ENCODE results near the gene ANXA5.

Gene ANXA5

DNA sequence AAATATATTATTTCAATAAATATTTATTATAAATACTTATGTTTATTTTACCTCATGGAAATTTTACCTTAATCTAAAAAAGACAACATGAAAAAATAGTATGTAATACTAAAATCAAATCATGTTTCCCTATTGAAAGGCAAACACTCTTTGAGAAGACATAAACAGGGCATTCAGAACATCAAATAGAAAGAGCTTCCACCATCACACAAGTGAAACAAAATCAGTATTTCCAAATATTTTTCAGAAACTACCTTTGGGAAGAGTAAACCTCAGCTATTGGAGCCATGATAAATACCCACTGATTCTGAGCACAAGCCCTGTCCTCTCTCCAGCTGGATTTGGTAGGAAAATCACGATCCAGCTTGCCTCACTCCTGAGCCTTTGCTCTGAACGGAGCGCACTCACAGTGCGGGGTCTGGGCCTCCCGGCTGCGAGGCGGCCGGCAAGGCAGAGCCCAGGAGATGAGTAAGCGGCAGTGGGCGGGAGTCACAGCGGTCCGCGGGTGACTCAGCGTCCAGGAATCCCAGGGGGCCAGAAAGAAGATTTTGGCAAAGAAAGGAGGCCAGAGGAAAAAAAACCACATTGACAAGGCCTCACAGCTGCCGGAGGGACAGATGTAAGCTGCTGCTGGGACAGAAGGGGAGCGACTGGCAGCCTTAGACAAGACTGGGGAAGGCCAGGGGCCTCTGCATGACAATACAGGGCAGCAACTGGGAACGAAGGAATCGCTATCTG lies 14.7 kb upstream of the ANXA5 start:
- peak; percentile 8 to 13 for DNase-seq

DNA sequence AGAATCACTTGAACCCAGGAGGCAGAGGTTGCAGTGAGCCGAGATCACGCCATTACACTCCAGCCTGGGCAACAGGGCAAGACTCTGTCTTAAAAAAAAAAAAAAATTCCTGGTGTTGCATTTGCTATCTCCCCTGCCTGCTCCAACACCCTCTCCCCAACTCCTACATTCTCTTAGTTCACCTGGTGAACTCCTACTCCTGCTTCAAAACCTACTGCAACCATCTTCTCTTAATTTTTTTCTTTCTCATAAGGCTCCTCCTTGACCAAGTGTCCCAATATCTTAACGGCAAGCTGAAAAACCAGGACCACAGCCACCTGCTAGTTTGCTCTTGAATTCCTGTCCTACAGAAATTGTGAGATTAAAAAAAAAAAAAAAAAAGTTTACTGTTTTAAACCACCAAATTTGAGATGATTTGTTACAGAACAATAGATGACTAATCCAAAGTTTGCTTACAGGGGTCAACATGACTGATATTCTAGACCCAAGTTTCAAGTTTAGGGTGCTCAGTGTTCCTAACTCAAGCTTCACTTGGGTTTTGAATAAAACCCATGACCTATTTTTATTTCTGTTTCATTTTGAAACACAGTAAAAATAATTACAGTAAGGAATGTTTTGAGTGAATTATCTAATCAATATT lies 13.1 kb upstream of the ANXA5 start:
- DNase-seq: no peak

DNA sequence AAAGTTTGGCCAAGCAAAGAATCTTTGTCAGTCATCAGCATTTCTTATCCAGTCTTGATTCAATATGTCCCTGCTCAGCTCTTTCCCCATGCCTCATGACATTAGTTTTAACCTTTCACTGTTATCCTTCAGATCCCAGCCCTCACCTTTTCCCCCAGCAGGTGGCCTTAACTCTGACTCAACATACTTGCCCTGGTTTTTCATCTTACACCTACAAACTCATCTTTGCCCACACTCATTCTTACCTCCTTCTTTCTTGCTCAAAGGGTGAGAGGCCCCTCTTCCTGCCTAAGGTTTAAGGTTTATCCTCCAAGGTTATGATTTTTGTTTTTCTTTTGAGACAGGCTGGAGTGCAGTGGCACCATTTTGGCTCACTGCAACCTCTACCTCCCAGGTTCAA lies 10.6 kb upstream of the ANXA5 start:
- no peak for DNase-seq

DNA sequence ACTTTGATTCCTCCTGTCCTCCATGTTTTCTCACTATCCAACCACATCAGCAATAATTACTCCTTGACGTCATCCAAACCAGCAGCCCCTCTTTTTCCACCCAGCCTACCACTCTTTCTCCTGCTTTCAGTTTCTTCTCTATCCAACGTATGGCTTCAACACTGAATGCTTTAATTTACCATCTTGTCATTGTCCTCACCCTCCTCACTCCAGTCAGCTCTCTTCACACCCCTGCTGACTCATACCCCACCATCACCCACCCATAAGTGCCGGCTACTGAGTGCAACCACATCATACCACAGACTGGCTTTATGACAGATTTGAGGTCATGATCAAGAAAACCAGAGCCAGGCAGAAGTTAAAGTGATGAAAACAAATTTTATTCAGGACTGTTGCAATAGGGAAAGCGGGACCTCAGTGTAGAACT lies 9.8 kb upstream of the ANXA5 start:
- peak in 1 of 2 experiments; percentile 30 for DNase-seq

DNA sequence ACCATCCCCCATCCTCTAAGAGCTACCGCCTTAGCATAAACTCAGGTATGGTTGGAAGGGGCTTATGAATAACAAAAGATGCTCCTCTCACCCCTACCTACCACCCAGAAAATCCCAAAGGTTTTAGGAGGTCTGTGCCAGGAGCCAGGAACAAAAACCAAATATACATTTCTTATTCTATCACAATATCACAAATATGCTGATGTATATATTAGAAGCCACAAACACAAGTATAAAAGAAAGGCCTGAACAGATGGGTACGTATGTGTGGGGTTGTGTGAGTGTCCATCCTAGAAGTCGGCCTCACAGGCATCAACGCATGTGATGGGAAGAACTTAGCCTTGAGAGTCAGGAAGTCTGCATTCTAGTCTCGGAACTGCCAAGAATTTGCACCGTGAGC lies 8.7 kb upstream of the ANXA5 start:
- no peak for DNase-seq

DNA sequence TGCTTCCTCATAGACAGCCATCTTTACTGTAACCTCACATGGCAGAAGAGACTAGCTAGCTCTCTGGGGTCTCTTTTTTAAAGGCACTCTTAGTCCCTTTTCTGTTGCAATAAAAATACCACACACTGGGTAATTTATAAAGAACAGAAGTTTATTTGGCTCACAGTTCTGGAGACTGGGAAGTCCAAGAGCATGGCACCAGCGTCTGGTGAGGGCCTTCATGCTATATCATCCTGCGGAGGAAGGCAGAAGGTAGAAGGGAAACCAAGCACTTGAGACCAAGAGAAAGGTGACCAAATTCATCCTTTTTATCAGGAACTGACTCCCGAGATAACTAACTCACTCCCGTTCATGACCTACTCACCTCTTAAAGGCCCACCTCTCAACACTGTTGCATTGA lies 5.4 kb upstream of the ANXA5 start:
- DNase-seq: no peak

DNA sequence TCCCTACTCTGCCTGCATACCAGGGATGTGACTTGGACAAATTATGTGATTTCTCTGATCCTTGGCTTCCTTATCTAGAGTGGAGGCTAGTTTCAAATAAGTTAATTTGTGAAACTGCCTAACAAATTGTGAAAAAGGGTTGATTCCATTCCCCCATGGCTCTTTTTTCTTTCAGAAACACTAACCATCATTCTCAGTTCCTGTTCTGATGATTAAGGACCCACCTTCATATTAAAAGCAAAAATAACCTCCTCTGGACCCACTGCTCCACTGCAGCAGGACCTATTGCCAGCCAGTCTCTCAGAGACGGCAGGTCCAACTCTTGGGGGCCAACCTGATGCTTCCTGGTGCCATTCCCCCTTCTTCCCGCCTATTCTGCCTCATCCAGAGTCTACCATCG lies 4.5 kb upstream of the ANXA5 start:
- DNase-seq: no peak

DNA sequence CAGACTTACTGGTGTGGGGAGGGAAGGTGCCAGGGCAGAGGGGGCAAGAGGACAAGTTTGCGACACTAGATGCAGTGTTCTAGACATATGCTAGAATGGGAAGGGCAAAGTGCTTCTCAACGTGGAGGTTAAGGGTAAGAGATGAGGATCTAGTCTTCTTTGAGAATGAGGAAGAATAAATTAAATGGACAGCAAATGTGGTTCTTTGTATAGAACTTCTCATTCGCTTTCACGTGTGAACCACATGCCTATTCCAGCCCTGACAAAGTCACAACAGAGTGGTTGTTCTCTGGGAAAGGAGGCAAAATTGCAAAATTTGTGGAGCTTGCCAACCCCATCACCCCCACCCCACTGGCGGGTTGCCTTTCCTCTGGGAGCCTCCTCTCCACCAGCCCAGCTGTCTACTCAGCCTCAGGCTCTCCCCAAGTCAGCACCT lies 1.5 kb upstream of the ANXA5 start:
- no peak for DNase-seq

DNA sequence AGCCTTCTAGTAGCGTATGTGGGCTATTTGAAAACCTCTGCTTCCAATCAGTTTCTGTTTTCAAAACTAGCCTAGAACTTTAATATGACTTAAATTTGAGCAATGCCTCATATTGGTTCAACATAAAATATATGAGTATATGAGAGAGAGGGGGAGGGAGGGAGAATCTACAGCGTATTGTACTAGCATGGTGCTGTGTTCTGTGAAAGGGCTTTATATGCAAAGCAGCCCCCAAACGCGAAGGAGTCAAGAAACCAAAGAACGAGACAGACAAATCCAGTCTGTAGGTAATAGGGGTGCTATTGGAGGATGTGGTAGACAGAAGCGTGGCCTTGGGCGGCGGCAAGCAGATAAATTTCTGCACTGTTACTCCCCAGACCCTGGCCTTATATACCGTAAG lies 784 bp upstream of the ANXA5 start:
- DNase-seq: no peak

DNA sequence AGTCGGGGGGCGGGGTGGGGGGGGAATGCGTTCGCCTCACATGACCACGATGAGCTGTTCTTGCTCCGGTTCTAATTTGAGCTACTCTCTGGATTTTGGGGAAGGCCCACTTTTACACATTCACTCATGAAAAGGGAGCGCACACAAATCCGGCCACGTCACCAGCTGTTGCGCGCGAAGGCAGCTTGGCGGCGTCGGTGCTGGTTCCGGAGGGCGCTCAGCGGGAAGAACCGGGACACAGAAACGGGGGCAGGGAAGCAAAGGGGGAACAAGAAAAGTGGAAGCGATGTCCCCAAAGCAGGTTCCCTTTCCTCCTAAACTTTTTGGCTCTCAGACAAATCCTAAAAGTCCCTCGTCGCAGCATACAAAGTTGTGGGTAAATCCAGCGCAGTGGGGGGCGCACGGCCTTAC lies 605 bp downstream of the ANXA5 start:
- peak; percentile 53 to 58 for DNase-seq

DNA sequence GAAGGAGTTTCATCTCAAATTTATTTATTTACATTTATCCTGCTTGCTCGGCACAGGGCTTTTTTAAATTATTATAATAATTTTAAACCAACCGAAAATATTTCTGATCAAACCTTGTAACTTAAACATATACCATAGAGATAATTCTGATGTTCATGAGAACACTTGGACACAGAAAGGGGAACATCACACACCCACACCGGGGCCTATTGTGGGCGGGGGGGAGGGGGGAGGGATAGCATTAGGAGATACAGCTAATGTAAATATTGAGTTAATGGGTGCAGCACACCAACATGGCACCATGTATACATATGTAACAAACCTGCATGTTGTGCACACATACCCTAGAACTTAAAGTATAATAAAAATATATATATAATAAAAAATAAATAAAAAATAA lies 2.9 kb downstream of the ANXA5 start:
- no peak for DNase-seq

DNA sequence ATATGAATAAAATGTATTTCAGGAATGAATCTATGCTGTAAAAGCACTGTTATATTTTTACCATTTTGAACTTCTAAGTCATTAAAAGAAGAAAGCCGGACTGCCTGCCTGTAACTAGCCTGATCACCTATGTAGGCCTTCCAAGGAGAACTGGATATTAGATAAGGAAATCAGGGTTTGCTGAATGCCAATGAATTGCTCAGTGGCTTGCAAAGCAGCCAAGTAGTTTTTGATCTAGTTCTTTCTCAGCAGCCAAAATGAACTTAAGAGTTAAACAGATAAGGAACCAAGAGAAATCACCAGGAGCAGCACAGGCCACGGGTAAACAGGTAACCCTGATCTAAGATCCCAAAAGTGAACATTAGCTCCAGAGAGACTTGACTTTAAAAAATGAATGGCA lies 3.3 kb downstream of the ANXA5 start:
- DNase-seq: no peak

DNA sequence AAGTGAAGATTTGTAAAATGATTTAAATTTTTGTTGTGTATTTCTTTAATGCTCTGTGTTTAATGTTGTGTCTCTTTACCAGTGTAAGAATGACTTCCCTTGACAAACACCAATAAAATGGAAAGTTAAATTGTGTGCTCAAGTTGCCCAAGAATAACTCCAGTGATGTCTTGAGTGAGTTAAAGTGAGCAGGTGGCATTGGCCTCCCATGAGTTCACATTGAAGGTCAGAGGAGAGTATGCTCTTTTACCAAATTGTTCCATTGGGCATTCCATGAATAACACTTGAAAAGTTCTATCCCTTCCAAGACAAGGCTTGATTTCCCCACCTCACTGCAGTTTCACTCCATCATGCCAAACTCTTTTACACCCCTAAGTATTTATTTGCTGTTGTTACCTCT lies 4.5 kb downstream of the ANXA5 start:
- DNase-seq: no peak

DNA sequence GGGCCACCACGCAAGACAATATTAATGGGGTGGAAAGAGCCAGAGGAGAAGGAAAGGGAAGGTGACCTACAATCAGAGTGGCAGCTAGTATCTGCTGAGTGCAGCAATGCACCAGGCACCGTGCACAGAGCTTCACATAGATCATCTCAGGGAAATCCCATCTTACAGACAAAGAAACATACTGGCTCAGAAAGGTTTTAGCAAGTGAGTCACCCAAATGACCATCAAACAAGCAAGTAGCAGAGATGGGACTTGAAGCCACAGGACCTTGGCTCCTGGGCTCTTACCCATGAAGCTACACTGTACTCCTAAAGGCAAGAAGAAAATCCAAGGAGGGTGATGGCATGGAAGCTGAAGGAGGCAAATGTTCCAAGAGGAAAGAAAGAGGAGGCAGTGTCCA lies 6.8 kb downstream of the ANXA5 start:
- no peak for DNase-seq

DNA sequence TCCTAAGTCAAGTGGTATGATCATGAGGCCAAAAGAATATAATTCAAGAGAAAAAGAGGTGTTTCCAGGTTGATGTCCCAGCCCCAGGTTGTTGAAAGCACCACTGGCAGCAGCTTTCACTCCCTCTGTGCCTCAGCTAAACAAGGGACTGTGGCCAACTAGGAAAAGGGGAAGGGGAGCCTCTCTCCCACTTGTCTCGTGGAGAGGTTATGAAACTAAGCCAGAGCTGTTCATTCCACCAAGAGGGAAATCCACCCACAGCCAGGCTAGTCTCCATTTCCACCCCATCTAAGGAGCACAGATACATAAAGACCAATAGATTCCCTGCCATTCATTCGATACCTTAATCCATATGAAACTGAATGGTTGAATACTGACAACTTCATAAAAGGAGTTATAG lies 8.1 kb downstream of the ANXA5 start:
- no peak for DNase-seq

DNA sequence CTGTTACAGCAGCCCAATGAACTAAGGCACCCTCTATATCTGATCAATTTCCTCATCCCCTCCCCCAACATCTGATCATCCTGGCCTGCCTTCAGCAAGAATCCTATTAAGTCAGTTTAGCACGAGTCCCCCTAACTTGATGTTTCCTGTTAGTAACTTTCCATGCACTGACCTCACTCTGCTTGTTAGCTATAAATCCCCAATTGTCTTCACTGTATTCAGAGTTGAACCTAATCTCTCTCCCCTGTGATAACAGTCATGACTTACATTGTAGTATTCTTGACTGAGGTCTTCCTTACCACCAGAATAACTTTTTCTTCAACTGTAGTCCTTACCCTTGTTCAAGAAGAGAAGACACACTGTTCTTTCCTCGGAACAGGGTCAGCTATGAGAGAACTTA lies 8.5 kb downstream of the ANXA5 start:
- no peak for DNase-seq

DNA sequence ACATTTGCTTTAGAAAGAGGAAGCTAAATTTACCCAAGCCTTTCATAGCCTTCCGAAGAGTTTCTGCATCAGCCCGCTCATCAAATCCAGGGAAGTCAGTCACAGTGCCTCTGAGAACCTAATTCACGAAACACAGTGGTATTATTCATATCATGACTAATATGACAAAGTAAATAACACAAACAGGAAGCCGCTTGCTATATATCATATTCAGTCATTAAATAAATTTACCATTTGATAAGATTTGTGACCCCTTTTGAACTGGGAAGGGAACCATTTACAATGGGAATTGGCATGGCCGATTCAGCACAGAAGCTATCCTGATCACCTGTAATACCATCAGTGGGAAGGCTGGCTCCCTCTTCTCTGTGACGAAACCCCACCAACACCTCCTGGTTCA lies 10.5 kb downstream of the ANXA5 start:
- no peak for DNase-seq

DNA sequence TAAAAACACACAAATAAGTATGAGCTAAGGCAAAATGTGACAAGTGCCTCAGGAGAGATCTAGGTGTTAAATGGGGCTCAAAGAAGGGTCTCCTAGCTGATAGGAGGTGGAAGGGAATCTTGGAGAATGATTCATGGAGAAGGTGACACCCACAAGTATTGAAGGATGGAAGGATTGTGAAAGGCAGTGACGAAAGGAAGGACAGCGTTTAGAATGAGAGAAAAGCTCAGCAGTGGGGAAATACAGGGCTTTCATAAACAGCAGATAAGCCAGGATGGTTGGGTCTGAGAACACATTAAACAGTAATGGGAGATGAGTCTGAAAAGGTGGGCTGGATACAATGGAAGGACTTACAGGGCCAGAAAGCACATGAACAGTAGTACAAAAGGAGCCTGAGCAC lies 11.5 kb downstream of the ANXA5 start:
- DNase-seq: no peak

DNA sequence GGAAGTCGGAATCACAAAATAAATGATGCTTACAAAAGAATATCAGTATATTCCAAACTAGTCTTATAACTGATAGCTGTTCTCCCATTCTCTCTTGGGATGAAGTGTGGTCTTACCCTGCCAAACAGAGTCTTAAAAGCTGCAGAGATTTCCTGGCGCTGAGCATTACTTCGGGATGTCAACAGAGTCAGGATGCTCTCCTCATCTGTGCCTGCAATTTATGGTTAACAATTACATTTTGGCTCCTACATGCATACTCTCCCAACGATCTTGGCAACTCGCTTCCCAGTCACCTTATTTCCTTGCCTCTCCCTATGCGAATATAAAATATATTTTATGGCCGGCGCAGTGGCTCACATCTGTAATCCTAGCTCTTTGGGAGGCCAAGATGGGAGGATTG lies 12.2 kb downstream of the ANXA5 start:
- DNase-seq: no peak

DNA sequence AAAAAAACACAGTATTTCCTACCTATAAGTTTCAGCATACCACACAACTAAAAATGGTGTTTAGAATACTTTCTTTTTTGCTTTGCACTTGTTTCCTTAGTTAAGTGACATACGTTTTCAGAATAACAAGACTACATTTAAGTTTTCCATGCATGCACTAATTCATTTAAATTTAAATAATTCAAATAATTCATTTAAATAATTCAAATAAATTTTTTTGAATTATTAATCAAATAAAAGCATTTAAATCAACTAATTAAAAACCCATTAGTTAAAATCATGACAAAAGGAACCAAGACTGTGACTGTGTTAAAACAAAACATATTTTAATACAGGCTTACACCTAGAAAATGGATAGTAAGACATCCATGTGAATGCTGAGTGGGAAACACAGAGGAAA lies 12.8 kb downstream of the ANXA5 start:
- DNase-seq: no peak

DNA sequence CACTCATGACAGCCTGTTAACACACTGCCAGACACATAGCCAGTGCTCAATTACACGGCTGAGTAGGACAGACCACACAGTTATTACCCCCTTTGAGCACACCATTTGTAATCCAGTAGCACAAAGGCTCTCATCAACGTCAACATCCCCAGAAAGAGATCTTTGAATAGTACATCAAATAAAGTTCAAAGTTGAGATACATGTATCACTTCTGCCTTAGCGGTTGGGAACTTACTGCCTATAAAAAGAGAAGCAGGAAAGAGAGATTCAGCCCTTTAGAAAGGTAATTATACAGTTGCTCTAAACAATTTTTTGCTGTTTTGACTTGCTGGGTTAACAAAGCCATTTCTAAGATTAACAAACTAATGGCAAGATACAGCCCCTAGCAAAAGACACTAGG lies 16.2 kb downstream of the ANXA5 start:
- no peak for DNase-seq

DNA sequence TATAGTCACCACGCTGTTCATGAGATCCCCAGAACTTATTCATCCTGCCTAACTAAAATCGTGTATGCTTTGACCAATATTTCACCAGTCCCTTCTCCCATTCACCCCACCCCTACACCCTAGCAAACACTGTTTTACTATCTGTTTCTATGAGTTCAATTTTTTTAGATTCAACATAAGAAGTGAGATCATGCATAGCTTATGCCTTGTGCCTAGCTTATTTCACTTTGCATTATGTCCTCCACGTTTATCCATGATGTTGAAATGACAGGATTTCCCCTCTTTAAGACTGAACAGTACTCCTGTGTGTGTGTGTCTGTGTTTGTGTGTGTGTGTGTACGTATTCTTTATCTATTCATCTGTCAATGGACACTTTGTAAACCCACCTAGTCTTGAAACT lies 16.8 kb downstream of the ANXA5 start:
- DNase-seq: no peak

DNA sequence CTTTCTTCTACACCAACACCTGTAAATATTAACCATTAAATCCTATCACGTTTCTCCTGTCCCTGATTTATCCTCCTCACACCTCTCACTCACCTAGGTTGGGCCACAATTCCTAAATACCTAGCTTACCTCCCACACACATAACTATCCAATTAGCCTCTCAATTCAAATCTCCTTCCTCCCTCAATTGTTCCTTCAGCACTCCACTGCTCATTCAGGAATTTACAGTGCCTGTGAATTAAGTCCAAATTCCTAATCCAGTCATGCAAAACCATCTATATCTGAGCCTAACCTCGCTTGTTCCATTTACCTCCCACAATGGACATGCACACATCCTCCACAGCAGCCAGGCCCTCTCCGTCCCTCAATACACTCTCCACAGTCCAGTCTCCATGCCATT lies 17.5 kb downstream of the ANXA5 start:
- no peak for DNase-seq

DNA sequence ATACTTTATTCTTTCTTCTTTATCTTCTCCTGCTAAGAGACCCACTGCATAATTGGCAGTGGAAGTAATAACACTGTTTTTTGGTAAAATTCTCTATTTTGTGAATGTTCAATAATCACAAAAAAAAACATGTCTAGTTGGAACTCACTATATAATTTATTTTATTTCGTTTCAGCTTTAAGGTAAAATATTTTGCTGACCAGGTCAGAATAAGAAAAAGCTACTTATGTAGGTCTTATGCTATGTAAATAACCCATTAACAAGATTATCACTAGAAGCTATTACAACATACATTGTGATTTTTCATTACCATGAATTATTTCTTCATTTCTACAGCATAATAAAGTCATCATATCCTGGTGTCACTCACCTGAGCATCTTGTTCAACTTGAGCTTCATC lies 19.3 kb downstream of the ANXA5 start:
- no peak for DNase-seq

Measured in stimulated activated CD4-positive, alpha-beta T cell treated with anti-CD3 and anti-CD28 coated beads, Interleukin-4, amount 100 ng/mL, for 4 hours (primary cell).